ENCODE data around the gene EFNB2. TPM values are rescaled to one million over a fixed set of nuclear protein-coding genes. Genes with fewer than 3 reads are reported as not detected.
A peak's percentile ranks its signal among the peaks of the same experiment; 100 is the strongest.

The EFNB2 gene, protein sequence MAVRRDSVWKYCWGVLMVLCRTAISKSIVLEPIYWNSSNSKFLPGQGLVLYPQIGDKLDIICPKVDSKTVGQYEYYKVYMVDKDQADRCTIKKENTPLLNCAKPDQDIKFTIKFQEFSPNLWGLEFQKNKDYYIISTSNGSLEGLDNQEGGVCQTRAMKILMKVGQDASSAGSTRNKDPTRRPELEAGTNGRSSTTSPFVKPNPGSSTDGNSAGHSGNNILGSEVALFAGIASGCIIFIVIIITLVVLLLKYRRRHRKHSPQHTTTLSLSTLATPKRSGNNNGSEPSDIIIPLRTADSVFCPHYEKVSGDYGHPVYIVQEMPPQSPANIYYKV
- total RNA-seq (2021), result 13.4 and 17.5 TPM in 2 replicates
- percentile 96 among the genes with signal in this experiment for Bru-seq, nascent RNA
- BruChase-seq, experiment 1, labeled RNA remaining after a 2-hour chase, result percentile 86 among the genes with signal in this experiment
- BruChase-seq, experiment 2, labeled RNA remaining after a 6-hour chase, result percentile 77 among the genes with signal in this experiment
- long read RNA-seq, partial matches to known transcripts, result 0 of 5 reads
- long read RNA-seq, other reads (novel, unspliced or antisense), result 5 of 5 reads

GRCh38 chr13:106535552-106536243, at the start of gene EFNB2:
Gene EFNB2, minus strand, starts transcription at chr13:106535662. Its CDS starts 698 bp downstream, at chr13:106534964.
- Histone ChIP-seq H3F3A (ENCODE audit: insufficient read depth, low read depth) (peaks cover 35% of the 10 kb centered on the region), H3K4me3 (peak within 1 kb of the TSS; percentile 72), H4K20me1 (ENCODE audit: insufficient read depth) (no peaks in the 10 kb centered on the region; the same call in 1 of the 2 replicates), H2AFZ (peak within 1 kb of the TSS; percentile 88), H3K27me3 (ENCODE audit: insufficient read depth, low read depth) (no peaks in the 10 kb centered on the region), H3K79me2 (ENCODE audit: low read depth) (peaks cover 41% of the 10 kb centered on the region), H3K4me1 (replicated peaks; ENCODE audit: insufficient read depth) (peaks cover 16% of the 10 kb centered on the region), H3K4me2 (peak within 1 kb of the TSS; percentile 99), H3K36me3 (ENCODE audit: low read depth) (0 out of 2 replicates have a peak, but pooled peaks cover 10% of the 10 kb centered on the region), H3K27ac (peak within 1 kb of the TSS; percentile 83), H3K9me3 (ENCODE audit: insufficient read depth, low read depth) (no peaks in the 10 kb centered on the region), H3K9me2 (ENCODE audit: insufficient read depth) (no peaks in the 10 kb centered on the region)
- BruUV-seq (replicated peaks), result no TSS peak
- intact Hi-C loops (cut with micrococcal nuclease; ENCODE audit: unreplicated experiment), result loop anchor here (1.0 to 10.0 kb wide), 4 partner anchors 383 to 721 kb away; no protein-coding TSS in a partner anchor
- DNase-seq, result peak; percentile 91 to 94
- ChIA-PET CTCF (interaction anchor here (0.6 to 1.3 kb wide), 3 partner anchors 382 to 1964 kb away, joined by 3 to 5 read pairs (median 3); no protein-coding TSS in a partner anchor), POLR2A (ENCODE audit: unreplicated experiment) (interaction anchor here (0.6 kb wide), 1 partner anchor 29 kb away, joined by 3 read pairs; no protein-coding TSS in a partner anchor)
- TF ChIP-seq EZH2 (IDR thresholded peaks at IDR 0.05; ENCODE audit: low read depth), result no peak
- TF ChIP-seq, protein P1, sequence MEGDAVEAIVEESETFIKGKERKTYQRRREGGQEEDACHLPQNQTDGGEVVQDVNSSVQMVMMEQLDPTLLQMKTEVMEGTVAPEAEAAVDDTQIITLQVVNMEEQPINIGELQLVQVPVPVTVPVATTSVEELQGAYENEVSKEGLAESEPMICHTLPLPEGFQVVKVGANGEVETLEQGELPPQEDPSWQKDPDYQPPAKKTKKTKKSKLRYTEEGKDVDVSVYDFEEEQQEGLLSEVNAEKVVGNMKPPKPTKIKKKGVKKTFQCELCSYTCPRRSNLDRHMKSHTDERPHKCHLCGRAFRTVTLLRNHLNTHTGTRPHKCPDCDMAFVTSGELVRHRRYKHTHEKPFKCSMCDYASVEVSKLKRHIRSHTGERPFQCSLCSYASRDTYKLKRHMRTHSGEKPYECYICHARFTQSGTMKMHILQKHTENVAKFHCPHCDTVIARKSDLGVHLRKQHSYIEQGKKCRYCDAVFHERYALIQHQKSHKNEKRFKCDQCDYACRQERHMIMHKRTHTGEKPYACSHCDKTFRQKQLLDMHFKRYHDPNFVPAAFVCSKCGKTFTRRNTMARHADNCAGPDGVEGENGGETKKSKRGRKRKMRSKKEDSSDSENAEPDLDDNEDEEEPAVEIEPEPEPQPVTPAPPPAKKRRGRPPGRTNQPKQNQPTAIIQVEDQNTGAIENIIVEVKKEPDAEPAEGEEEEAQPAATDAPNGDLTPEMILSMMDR (conservative IDR thresholded peaks at IDR 0.05), result no peak

DNA sequence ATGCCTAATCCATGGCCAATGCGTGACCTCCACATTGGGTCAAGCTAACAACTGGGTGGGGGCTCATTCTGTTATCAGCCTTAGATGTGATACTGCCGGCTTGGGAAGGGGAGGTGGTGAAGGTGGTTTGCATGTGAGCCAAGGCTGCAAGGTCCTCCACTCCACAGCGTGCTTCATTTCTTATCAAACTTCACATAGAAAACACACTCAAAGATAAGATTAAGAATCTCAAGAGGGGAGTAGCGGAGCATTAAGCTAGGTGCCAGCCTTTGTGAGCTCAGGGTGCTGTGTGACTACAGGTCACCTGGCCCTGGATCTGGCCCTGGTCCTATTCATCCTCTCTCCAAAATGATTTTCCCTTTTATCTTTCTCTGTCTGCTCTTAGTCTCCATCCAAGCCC, 45.8 kb upstream of the EFNB2 start:
- H3K9me2 ChIP-seq (ENCODE audit: insufficient read depth), result 0 out of 2 replicates have a peak, but pooled peaks cover 5% of the 10 kb centered on the region
- POLR2A ChIA-PET (ENCODE audit: unreplicated experiment), result no interaction called here
- CTCF ChIA-PET, result no interaction called here
- DNase-seq, result no peak
- no peaks in the 10 kb centered on the region for H3K27me3 ChIP-seq (ENCODE audit: insufficient read depth, low read depth)
- no peak overlapping the region for H3K27ac ChIP-seq
- intact Hi-C loops (cut with micrococcal nuclease; ENCODE audit: unreplicated experiment), result no loop called here
- H2AFZ ChIP-seq, result no peak overlapping the region
- peaks cover 12% of the 10 kb centered on the region; the same call in 1 of the 2 replicates for H3K9me3 ChIP-seq (ENCODE audit: insufficient read depth, low read depth)
- no peaks in the 10 kb centered on the region for H3F3A ChIP-seq (ENCODE audit: insufficient read depth, low read depth)
- no peak overlapping the region for H3K4me3 ChIP-seq
- no peaks in the 10 kb centered on the region for H3K4me1 ChIP-seq (replicated peaks; ENCODE audit: insufficient read depth)
- H4K20me1 ChIP-seq (ENCODE audit: insufficient read depth), result no peaks in the 10 kb centered on the region
- no peaks in the 10 kb centered on the region for H3K79me2 ChIP-seq (ENCODE audit: low read depth)
- TF ChIP-seq EZH2 (IDR thresholded peaks at IDR 0.05; ENCODE audit: low read depth), result no peak
- TF ChIP-seq, protein P1 (conservative IDR thresholded peaks at IDR 0.05), result no peak
- no peaks in the 10 kb centered on the region for H3K36me3 ChIP-seq (ENCODE audit: low read depth)
- BruUV-seq (replicated peaks), result no TSS peak
- no peak overlapping the region for H3K4me2 ChIP-seq

GRCh38 chr13:106575896-106576295, 40.4 kb upstream of the EFNB2 start:
- TF ChIP-seq EZH2 (IDR thresholded peaks at IDR 0.05; ENCODE audit: low read depth), result no peak
- TF ChIP-seq, protein P1 (conservative IDR thresholded peaks at IDR 0.05), result no peak
- Histone ChIP-seq H3F3A (ENCODE audit: insufficient read depth, low read depth) (no peaks in the 10 kb centered on the region), H3K27ac (no peak overlapping the region), H3K36me3 (ENCODE audit: low read depth) (no peaks in the 10 kb centered on the region), H3K79me2 (ENCODE audit: low read depth) (no peaks in the 10 kb centered on the region), H2AFZ (no peak overlapping the region), H3K4me2 (no peak overlapping the region), H3K9me3 (ENCODE audit: insufficient read depth, low read depth) (no peaks in the 10 kb centered on the region), H3K27me3 (ENCODE audit: insufficient read depth, low read depth) (no peaks in the 10 kb centered on the region), H4K20me1 (ENCODE audit: insufficient read depth) (no peaks in the 10 kb centered on the region), H3K4me1 (replicated peaks; ENCODE audit: insufficient read depth) (no peaks in the 10 kb centered on the region), H3K4me3 (no peak overlapping the region), H3K9me2 (ENCODE audit: insufficient read depth) (no peaks in the 10 kb centered on the region)
- POLR2A ChIA-PET (ENCODE audit: unreplicated experiment), result no interaction called here
- BruUV-seq (replicated peaks), result no TSS peak
- CTCF ChIA-PET, result no interaction called here
- intact Hi-C loops (cut with micrococcal nuclease; ENCODE audit: unreplicated experiment), result no loop called here
- no peak for DNase-seq
